ENCODE data around the gene NUDT13.

DNA sequence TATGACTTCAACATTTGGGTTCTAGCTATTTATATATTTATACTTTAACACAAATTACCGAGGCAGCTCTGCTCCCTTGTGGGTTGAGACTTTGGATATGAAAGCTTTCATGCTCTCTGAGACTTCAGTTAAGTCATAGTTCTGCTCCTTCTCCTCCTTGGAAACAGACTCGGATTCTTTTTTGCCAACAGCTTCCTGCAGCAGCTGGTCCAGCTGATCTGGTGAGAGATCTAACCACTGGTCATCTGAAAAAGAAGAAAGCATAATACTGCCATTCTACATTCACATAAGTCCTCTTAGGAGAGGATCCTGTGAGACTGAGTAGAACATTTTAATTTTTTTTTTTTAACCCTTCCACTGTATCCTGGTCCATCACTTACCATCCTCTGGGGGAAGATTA, 29.0 kb downstream of the NUDT13 start:
- TF ChIP-seq, protein P1, sequence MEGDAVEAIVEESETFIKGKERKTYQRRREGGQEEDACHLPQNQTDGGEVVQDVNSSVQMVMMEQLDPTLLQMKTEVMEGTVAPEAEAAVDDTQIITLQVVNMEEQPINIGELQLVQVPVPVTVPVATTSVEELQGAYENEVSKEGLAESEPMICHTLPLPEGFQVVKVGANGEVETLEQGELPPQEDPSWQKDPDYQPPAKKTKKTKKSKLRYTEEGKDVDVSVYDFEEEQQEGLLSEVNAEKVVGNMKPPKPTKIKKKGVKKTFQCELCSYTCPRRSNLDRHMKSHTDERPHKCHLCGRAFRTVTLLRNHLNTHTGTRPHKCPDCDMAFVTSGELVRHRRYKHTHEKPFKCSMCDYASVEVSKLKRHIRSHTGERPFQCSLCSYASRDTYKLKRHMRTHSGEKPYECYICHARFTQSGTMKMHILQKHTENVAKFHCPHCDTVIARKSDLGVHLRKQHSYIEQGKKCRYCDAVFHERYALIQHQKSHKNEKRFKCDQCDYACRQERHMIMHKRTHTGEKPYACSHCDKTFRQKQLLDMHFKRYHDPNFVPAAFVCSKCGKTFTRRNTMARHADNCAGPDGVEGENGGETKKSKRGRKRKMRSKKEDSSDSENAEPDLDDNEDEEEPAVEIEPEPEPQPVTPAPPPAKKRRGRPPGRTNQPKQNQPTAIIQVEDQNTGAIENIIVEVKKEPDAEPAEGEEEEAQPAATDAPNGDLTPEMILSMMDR (IDR thresholded peaks at IDR 0.05; ENCODE audit: low read depth, low read length): no peak
- no peak for TF ChIP-seq EZH2phosphoT487 (IDR thresholded peaks at IDR 0.05; ENCODE audit: low read depth)

Measured in OCI-LY3 (cell line).